ENCODE results near the gene CTDSP2.

DNA sequence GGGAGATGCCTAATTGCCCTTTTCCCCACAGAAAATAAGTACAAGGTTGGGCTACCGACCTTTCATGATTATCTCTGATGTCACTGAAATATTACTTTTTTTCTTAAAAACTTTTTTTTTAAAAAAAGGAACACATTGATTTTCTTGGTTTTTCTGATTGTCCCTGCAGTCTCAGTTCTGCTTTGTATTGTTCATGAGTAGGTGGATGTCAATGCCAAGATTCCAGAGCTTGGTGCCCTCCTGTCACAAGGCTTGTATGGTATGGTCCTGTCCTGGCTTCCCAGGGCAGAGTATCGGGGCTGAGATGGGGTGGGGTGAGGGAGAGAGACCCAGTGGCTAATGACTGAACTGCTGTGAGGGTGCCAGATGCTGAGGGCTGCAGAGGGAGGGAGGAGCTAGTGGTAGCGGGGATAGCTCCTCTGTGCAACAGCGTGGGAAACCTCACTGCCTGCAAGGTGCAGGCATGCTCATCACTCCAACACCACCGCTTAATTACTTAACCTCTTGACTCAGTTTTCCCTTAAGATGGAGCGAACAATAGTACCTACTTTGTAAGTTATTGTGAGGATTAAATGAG lies 4.4 kb upstream of the CTDSP2 start:
- TF ChIP-seq, protein P1, sequence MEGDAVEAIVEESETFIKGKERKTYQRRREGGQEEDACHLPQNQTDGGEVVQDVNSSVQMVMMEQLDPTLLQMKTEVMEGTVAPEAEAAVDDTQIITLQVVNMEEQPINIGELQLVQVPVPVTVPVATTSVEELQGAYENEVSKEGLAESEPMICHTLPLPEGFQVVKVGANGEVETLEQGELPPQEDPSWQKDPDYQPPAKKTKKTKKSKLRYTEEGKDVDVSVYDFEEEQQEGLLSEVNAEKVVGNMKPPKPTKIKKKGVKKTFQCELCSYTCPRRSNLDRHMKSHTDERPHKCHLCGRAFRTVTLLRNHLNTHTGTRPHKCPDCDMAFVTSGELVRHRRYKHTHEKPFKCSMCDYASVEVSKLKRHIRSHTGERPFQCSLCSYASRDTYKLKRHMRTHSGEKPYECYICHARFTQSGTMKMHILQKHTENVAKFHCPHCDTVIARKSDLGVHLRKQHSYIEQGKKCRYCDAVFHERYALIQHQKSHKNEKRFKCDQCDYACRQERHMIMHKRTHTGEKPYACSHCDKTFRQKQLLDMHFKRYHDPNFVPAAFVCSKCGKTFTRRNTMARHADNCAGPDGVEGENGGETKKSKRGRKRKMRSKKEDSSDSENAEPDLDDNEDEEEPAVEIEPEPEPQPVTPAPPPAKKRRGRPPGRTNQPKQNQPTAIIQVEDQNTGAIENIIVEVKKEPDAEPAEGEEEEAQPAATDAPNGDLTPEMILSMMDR (IDR thresholded peaks at IDR 0.05), result no peak
- no peak for TF ChIP-seq SMC3 (IDR thresholded peaks at IDR 0.05; ENCODE audit: low read depth, low read length)
- no peak for TF ChIP-seq REST (IDR thresholded peaks at IDR 0.05; ENCODE audit: low read depth, low read length)
- no peak for TF ChIP-seq MAX (IDR thresholded peaks at IDR 0.05; ENCODE audit: low read depth)
- TF ChIP-seq, protein P2, sequence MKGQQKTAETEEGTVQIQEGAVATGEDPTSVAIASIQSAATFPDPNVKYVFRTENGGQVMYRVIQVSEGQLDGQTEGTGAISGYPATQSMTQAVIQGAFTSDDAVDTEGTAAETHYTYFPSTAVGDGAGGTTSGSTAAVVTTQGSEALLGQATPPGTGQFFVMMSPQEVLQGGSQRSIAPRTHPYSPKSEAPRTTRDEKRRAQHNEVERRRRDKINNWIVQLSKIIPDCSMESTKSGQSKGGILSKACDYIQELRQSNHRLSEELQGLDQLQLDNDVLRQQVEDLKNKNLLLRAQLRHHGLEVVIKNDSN (IDR thresholded peaks at IDR 0.05; ENCODE audit: borderline replicate concordance, low read depth), result no peak
